Measurements from ENCODE around the gene PLEKHH2.

PLEKHH2 gene

GRCh38 chr2:43717322-43717721 is 80.3 kb downstream of the PLEKHH2 start:
- Histone ChIP-seq H3K27me3 (ENCODE audit: insufficient read depth, poor library complexity, severe bottlenecking) (peaks cover 2% of the 10 kb centered on the region), H3K27ac (replicated peaks) (no peak overlapping the region), H3K4me3 (replicated peaks; ENCODE audit: insufficient read depth, low read length) (no peak overlapping the region)
- DNase-seq (ENCODE audit: low read depth in 1 of 2, low spot score in 1 of 2) = no peak
- TF ChIP-seq GABPA (IDR thresholded peaks at IDR 0.05; ENCODE audit: low read depth) (no peak), POLR2AphosphoS5 (IDR thresholded peaks at IDR 0.05; ENCODE audit: low read depth) (no peak), SPI1 (IDR thresholded peaks at IDR 0.05; ENCODE audit: borderline replicate concordance, low read depth) (peak; percentile 74)
- TF ChIP-seq, protein P1, sequence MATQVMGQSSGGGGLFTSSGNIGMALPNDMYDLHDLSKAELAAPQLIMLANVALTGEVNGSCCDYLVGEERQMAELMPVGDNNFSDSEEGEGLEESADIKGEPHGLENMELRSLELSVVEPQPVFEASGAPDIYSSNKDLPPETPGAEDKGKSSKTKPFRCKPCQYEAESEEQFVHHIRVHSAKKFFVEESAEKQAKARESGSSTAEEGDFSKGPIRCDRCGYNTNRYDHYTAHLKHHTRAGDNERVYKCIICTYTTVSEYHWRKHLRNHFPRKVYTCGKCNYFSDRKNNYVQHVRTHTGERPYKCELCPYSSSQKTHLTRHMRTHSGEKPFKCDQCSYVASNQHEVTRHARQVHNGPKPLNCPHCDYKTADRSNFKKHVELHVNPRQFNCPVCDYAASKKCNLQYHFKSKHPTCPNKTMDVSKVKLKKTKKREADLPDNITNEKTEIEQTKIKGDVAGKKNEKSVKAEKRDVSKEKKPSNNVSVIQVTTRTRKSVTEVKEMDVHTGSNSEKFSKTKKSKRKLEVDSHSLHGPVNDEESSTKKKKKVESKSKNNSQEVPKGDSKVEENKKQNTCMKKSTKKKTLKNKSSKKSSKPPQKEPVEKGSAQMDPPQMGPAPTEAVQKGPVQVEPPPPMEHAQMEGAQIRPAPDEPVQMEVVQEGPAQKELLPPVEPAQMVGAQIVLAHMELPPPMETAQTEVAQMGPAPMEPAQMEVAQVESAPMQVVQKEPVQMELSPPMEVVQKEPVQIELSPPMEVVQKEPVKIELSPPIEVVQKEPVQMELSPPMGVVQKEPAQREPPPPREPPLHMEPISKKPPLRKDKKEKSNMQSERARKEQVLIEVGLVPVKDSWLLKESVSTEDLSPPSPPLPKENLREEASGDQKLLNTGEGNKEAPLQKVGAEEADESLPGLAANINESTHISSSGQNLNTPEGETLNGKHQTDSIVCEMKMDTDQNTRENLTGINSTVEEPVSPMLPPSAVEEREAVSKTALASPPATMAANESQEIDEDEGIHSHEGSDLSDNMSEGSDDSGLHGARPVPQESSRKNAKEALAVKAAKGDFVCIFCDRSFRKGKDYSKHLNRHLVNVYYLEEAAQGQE (IDR thresholded peaks at IDR 0.05; ENCODE audit: insufficient replicate concordance, low read depth) = no peak
- TF ChIP-seq, protein P2, sequence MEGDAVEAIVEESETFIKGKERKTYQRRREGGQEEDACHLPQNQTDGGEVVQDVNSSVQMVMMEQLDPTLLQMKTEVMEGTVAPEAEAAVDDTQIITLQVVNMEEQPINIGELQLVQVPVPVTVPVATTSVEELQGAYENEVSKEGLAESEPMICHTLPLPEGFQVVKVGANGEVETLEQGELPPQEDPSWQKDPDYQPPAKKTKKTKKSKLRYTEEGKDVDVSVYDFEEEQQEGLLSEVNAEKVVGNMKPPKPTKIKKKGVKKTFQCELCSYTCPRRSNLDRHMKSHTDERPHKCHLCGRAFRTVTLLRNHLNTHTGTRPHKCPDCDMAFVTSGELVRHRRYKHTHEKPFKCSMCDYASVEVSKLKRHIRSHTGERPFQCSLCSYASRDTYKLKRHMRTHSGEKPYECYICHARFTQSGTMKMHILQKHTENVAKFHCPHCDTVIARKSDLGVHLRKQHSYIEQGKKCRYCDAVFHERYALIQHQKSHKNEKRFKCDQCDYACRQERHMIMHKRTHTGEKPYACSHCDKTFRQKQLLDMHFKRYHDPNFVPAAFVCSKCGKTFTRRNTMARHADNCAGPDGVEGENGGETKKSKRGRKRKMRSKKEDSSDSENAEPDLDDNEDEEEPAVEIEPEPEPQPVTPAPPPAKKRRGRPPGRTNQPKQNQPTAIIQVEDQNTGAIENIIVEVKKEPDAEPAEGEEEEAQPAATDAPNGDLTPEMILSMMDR (IDR thresholded peaks at IDR 0.05; ENCODE audit: insufficient read depth, low read length) = no peak

- peaks cover 2% of the 10 kb centered on the region for H3K27me3 ChIP-seq (ENCODE audit: insufficient read depth, poor library complexity, severe bottlenecking)
- TF ChIP-seq SPI1 (IDR thresholded peaks at IDR 0.05; ENCODE audit: borderline replicate concordance, low read depth) (no peak), POLR2AphosphoS5 (IDR thresholded peaks at IDR 0.05; ENCODE audit: low read depth) (no peak), GABPA (IDR thresholded peaks at IDR 0.05; ENCODE audit: low read depth) (no peak)
- TF ChIP-seq, protein P1 (IDR thresholded peaks at IDR 0.05; ENCODE audit: insufficient replicate concordance, low read depth) = no peak
- TF ChIP-seq, protein P2 (IDR thresholded peaks at IDR 0.05; ENCODE audit: insufficient read depth, low read length) = no peak
- DNase-seq (ENCODE audit: low read depth in 1 of 2, low spot score in 1 of 2) = no peak
- H3K4me3 ChIP-seq (replicated peaks; ENCODE audit: insufficient read depth, low read length) = no peak overlapping the region
- H3K27ac ChIP-seq (replicated peaks) = no peak overlapping the region
Measured at GRCh38 chr2:43718530-43719124, 81.6 kb downstream of the PLEKHH2 start.

DNA sequence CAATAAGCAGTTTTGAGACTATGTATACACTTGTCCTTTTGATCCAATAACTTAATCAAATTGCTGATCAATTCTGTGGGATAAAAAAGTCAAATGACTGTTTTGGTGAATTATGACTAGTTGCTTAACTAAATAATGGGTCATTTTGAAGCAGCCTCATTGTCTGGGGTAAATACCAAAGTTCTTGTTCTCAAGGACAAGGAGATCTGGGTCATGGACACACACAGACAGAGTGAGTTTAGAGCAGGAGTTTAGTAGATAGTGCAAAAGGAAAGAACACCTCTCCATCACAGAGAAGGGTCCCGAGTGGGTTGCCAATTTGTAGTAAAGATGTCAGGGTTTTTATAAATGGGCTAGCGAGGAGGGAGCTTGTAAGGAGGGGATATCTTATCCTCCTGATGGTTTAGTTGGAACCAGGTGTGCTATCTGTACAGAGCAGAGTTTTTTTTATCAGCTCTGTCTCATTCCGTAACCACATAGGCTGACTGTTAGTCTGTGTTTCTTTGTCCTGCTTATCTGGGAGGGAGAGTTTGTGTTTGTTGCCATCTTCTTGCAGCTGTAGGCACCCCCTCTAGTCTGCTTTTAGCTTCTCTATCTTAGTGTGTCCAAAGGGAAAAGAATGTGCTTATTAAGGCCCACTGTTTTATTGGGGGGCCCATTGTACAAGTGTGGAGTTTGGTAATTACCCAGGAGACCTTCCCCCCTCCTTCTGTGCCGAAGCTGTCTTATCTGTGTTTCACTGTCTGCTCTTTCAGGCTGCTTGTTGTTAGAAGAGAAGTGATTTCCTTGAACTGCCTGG is 87.9 kb downstream of the PLEKHH2 start:
- H3K27me3 ChIP-seq (ENCODE audit: insufficient read depth, poor library complexity, severe bottlenecking) = peaks cover 7% of the 10 kb centered on the region
- no peak for DNase-seq (ENCODE audit: low read depth in 1 of 2, low spot score in 1 of 2)
- TF ChIP-seq GABPA (IDR thresholded peaks at IDR 0.05; ENCODE audit: low read depth) (no peak), POLR2AphosphoS5 (IDR thresholded peaks at IDR 0.05; ENCODE audit: low read depth) (no peak)
- no peak overlapping the region for H3K27ac ChIP-seq (replicated peaks)
- no peak overlapping the region for H3K4me3 ChIP-seq (replicated peaks; ENCODE audit: insufficient read depth, low read length)

DNA sequence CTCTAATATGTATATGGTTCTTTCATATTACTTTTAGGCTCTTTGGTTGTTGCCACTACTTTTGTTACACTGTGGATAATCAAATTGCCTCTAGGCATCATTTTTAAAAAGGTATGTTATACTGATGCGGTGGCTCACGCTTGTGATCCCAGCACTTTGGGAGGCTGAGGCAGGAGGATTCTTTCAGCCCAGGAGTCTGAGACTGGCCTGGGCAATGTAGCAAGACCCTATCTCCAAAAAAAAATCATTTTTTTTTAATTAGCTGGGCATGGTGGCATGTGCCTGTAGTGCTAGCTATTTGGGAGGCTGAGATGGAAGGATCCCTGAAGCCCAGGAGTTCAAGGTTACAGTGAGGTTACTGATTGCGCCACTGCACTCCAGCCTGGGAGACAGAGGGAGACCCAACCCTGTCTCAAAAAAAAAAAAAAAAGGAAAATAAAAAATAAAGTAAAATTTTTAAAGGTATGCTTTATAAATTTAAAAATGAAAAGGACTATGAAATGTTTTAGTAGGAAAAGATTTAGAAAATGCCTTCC is 88.7 kb downstream of the PLEKHH2 start:
- Histone ChIP-seq H3K27ac (replicated peaks) (no peak overlapping the region), H3K27me3 (ENCODE audit: insufficient read depth, poor library complexity, severe bottlenecking) (peaks cover 7% of the 10 kb centered on the region), H3K4me3 (replicated peaks; ENCODE audit: insufficient read depth, low read length) (no peak overlapping the region)
- DNase-seq (ENCODE audit: low read depth in 1 of 2, low spot score in 1 of 2) = no peak
- TF ChIP-seq, protein P2 (IDR thresholded peaks at IDR 0.05; ENCODE audit: insufficient read depth, low read length) = no peak
- no peak for TF ChIP-seq SPI1 (IDR thresholded peaks at IDR 0.05; ENCODE audit: borderline replicate concordance, low read depth)
- no peak for TF ChIP-seq POLR2AphosphoS5 (IDR thresholded peaks at IDR 0.05; ENCODE audit: low read depth)
- TF ChIP-seq, protein P1 (IDR thresholded peaks at IDR 0.05; ENCODE audit: insufficient replicate concordance, low read depth) = no peak
- no peak for TF ChIP-seq GABPA (IDR thresholded peaks at IDR 0.05; ENCODE audit: low read depth)

Measured in HL-60 (cell line).